Heart right ventricle (tissue), 16 donors: ENCODE data around the gene SCLT1. TPM values are rescaled to one million over a fixed set of nuclear protein-coding genes. Genes with fewer than 3 reads are reported as not detected.

Experiments used
- ATAC-seq, 8 donors: fragments of 200-7000 bp; cut with Tn5 transposase; one replicate each; pipeline ENCODE4 v1.9.1; 2020; ENCODE audit warnings: mild to moderate bottlenecking in 8 of 8, moderate library complexity in 8 of 8, moderate number of reproducible peaks in 1 of 8
- DNase-seq, 2 donors: peaks; one replicate each; pipeline ENCODE4 v3.0.0-alpha.2; 2020
- H3K27ac ChIP-seq, 10 donors: fragments of 200-600 bp; sonication (generic) in 2 of 10; one replicate each; pipeline versions ENCODE4 v1.5.0 to v1.8.0; 2020 to 2022; ENCODE audit warnings: mild to moderate bottlenecking in 3 of 10
- H3K27me3 ChIP-seq, 7 donors: fragments of 200-600 bp; one replicate each; pipeline ENCODE4 v1.8.0; 2021 to 2022; ENCODE audit warnings: mild to moderate bottlenecking in 2 of 7
- H3K36me3 ChIP-seq, 9 donors: fragments of 200-600 bp; sonication (generic) in 1 of 9; one replicate each; pipeline versions ENCODE4 v1.5.0 to v1.8.0; 2020 to 2022; ENCODE audit warnings: mild to moderate bottlenecking in 2 of 9
- H3K4me1 ChIP-seq, 9 donors: fragments of 200-600 bp; sonication (generic) in 1 of 9; one replicate each; pipeline versions ENCODE4 v1.5.0 to v1.8.0; 2020 to 2022; ENCODE audit warnings: mild to moderate bottlenecking in 4 of 9
- H3K4me3 ChIP-seq, 10 donors: fragments of 200-600 bp; sonication (generic) in 2 of 10; one replicate each; pipeline versions ENCODE4 v1.5.0 to v1.8.0; 2020 to 2022; ENCODE audit warnings: mild to moderate bottlenecking in 7 of 10, moderate library complexity in 2 of 10
- H3K9me3 ChIP-seq, 11 donors: fragments of 200-600 bp in 10 of 11; sonication (generic) in 2 of 11; one replicate each; pipeline versions ENCODE4 v1.5.0 to v1.8.0; 2013 to 2022; ENCODE audit warnings: mild to moderate bottlenecking in 2 of 11, control low read depth in 1 of 11, moderate library complexity in 1 of 11
- WGBS, 2 donors: extraction: QIAGEN DNeasy Blood & Tissue Kit; methylation state at CpG; one replicate each; pipeline ENCODE4 v1.1.7; 2013; ENCODE audit warnings: inconsistent platforms in 1 of 2; 5-methylcytosine and 5-hydroxymethylcytosine counted together
- intact Hi-C, 10 donors: fragments of 100-400 bp; cut with DNase I; formaldehyde crosslinking; loops; one replicate each; pipeline versions ENCODE4 v1.11.1 to v1.14.2; 2022
- polyA plus RNA-seq, 2 donors: library from polyadenylated mRNA; stranded (reverse); fragments of 200-250 nt; gene quantifications; one replicate each; pipeline ENCODE4 v1.2.3, GENCODE V29; 2013
- total RNA-seq, 10 donors: library from RNA; stranded (reverse); fragmentation: NEBNext Ultra II Directional in 3 of 10; extraction: Animal tissue kit (Norgen Biotek cat#: 25700) in 3 of 10; gene quantifications; one replicate each; pipeline versions ENCODE4 v1.2.1 to v1.2.4, GENCODE V29; 2021 to 2023
- TF ChIP-seq, protein P1 (sequence below), 9 donors: fragments of 200-600 bp; sonication (generic) in 2 of 9; IDR thresholded peaks; one replicate each; pipeline versions ENCODE4 v1.5.0 to v1.8.0; 2021 to 2022; ENCODE audit warnings: antibody characterized with exemption in 9 of 9, mild to moderate bottlenecking in 5 of 9, moderate library complexity in 1 of 9
- donor health status: Arrhythmogenic right ventricular cardiomyopathy.
- donor health status: ischemic (EF 13 %, LVEDD 7.1; RV severe dilation, severe dysfunction).
- donor health status: healthy with polysubstance abuse.
- donor health status: DM: no; HTN: yes; CAD: no.
- donor health status: DM: no; HTN: no; CAD: no.
- donor health status: ischemic (EF 25% LVEDD 6.9; RV normal size, moderate dysfunction).
- donor health status: ischemic (EF 25% LVEDD 5.7; RV mildly dilated, moderate dysfunction).
- donor health status: healthy.
- donor health status: DM: yes; HTN: yes; CAD: no.
- donor health status: Ischemic cardiomyopathy.
- donor health status: ischemic (EF 35%, LVEDD 5.7; RV mildly dilated, moderate dysfunction).
- donor health status: nonischemic (EF 11% LVEDD 7.7; RV severe dilation, severe dysfunction).
- donor health status: DM: yes; HTN: yes; CAD: no.
- donor health status: PGD.
- donor health status: ischemic (EF 29% LVEDD 5.4; RV normal size, mild dysfunction).
- donor health status: nonischemic (EF 23%, LVEDD 6.1; RV moderate dilation, normal function).

Gene SCLT1
- total and polyA plus RNA-seq, 12 donors = 3.0 to 12.4 (median 9.9) TPM

DNA sequence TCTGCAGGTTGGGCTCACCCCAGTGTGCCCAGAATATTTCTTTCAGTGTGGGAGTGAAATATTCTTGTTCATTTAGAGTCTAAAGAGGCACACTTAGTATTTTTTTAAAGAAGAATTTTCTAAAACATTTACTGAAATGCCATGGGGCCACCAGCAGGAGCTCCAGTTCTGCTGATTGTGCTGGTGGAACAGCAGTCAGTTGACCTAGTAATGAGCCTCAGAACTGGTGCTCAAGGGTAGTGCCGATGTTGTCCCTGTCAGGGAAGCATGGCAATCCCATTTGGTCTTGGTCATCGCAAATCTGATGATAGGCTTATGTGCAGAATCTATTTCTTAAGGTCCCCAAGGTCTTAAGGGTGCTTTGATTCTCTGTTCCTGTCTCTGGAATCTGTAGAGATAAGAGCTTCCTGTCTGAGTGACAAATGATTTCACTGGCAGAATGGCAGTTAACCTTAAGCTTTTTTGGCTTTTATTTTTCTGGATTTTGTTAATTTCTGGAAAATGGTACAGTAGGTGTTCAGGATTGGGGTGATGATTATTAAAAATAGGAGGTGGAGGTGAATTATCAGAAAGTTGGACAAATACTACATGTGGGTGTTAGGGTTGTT lies 252.5 kb downstream of the SCLT1 start:
- Histone ChIP-seq H3K27me3 (no peaks in the 10 kb centered on the region), H3K4me1 (peaks cover 10 to 95% (median 71%) of the 10 kb centered on the region in 9 donors), H3K27ac (peak overlapping the region in 2 of 10 donors; percentile 20 to 21), H3K36me3 (peaks cover 0 to 45% (median 3%) of the 10 kb centered on the region in 9 donors), H3K4me3 (no peak overlapping the region), H3K9me3 (no peaks in the 10 kb centered on the region)
- TF ChIP-seq, protein P1, sequence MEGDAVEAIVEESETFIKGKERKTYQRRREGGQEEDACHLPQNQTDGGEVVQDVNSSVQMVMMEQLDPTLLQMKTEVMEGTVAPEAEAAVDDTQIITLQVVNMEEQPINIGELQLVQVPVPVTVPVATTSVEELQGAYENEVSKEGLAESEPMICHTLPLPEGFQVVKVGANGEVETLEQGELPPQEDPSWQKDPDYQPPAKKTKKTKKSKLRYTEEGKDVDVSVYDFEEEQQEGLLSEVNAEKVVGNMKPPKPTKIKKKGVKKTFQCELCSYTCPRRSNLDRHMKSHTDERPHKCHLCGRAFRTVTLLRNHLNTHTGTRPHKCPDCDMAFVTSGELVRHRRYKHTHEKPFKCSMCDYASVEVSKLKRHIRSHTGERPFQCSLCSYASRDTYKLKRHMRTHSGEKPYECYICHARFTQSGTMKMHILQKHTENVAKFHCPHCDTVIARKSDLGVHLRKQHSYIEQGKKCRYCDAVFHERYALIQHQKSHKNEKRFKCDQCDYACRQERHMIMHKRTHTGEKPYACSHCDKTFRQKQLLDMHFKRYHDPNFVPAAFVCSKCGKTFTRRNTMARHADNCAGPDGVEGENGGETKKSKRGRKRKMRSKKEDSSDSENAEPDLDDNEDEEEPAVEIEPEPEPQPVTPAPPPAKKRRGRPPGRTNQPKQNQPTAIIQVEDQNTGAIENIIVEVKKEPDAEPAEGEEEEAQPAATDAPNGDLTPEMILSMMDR (IDR thresholded peaks at IDR 0.05) = no peak
- intact Hi-C loops = no loop called here
- DNase-seq = no peak
- no peak for ATAC-seq
- 44 to 50% methylated on average over 2 of the region's 2 CpGs for WGBS, 2 donors

DNA sequence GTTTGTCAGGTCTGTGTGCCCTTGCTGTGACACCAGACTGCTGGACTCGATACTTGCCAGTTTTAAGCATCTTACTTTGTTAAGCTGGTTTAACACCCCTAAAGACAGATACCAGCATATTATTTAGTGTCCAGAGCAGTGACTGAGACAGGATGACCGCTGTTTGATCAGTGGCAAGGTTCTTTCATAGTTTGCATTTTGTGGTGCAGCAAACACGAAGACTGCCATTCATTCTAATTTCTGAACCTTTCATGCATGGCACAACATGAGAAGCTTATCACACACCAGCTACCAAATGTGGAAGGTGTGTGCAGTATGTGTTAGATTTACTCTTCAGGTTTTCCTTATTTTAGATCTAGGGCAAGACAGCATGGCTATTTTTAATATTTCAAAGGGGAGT lies 255.7 kb downstream of the SCLT1 start:
- peaks cover 6 to 82% (median 52%) of the 10 kb centered on the region in 9 donors for H3K4me1 ChIP-seq
- intact Hi-C loops = loop anchor here in 1 of 10 donors (10.0 kb wide), 1 partner anchor 553 kb away; the partner anchor contains the start of gene PGRMC2
- H3K27me3 ChIP-seq = no peaks in the 10 kb centered on the region
- no peak overlapping the region for H3K4me3 ChIP-seq
- H3K36me3 ChIP-seq = peaks cover 0 to 42% (median 0%) of the 10 kb centered on the region in 9 donors
- no peaks in the 10 kb centered on the region for H3K9me3 ChIP-seq
- no peak for DNase-seq
- ATAC-seq = no peak
- TF ChIP-seq, protein P1 (IDR thresholded peaks at IDR 0.05) = no peak
- 66 to 83% methylated on average over 3 of the region's 3 CpGs for WGBS, 2 donors
- peak overlapping the region in 5 of 10 donors; percentile 24 to 73 (median 34) for H3K27ac ChIP-seq

DNA sequence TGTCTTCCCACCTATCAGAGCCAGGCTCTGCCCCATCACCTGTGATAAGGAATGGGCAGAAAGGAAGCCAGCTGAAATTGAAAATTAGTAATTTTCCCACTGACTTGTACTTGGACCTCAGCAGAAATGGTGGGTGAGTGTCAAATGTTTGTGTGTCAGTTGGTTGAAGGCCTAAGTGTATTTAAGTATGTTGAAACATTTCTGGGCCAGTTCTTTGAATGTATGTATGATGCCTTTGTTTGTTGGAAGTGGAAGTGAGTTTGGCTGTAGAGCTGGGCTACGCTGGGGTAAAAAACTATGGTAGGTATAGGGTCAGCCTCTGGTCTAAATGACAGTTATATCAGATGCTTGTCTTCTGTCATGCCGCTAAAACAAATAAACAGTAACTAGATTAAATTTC lies 256.1 kb downstream of the SCLT1 start:
- TF ChIP-seq, protein P1 (IDR thresholded peaks at IDR 0.05) = no peak

DNA sequence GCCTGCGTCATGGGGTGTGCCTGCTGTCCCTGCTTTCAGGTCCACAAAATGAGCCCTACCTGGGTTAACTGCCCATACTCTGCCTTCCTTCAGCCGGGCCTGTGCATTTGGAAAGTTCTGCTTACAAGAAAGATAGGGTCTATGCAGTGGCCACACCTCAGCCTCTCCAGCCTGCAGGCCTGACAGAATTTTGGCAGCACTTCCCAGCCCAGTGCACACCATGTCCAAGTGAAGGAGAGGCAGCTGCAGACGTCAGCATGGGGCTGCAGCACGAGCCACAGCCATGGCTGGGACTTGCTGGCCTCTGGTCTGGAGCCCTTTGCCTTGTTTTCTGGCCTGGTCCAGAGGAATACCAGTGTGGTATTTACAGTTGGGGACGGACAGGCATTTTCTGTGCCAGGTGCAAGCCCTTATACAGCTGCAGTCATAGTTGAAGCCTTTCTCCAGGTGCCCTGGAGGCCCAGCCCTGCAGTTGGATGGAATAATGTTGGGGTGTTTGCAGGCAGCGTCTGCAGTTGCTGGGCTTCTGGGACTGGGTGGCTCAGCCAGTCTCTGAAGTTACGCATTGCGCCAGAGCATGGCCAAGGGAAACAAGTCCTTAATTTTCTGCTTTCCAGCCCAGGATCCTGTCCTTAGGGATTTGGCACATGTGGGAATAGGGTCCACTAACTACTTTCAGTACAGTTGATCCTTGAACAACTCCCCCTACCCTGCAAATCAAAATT lies 257.7 kb downstream of the SCLT1 start:
- intact Hi-C loops = loop anchor here in 1 of 10 donors (2.0 to 10.0 kb wide), 2 partner anchors 23 to 551 kb away; partner anchors contain the start of gene PGRMC2
- DNase-seq = peak; percentile 80 to 82

More for the DNA sequence above, 256.1 kb downstream of the SCLT1 start:
- Histone ChIP-seq H3K36me3 (peaks cover 0 to 45% (median 0%) of the 10 kb centered on the region in 9 donors), H3K4me3 (no peak overlapping the region), H3K27me3 (no peaks in the 10 kb centered on the region), H3K9me3 (no peaks in the 10 kb centered on the region), H3K27ac (peak overlapping the region in 7 of 10 donors; percentile 0 to 77 (median 34)), H3K4me1 (peaks cover 3 to 85% (median 52%) of the 10 kb centered on the region in 9 donors)
- intact Hi-C loops = loop anchor here in 1 of 10 donors (10.0 kb wide), 1 partner anchor 552 kb away; the partner anchor contains the start of gene PGRMC2
- WGBS, 2 donors = 90 to 95% methylated on average over 2 of the region's 2 CpGs
- DNase-seq (no peak), ATAC-seq (no peak)

More for the DNA sequence above, 257.7 kb downstream of the SCLT1 start:
- Histone ChIP-seq H3K27me3 (no peaks in the 10 kb centered on the region), H3K36me3 (peaks cover 0 to 52% (median 0%) of the 10 kb centered on the region in 9 donors), H3K4me3 (no peak overlapping the region), H3K9me3 (no peaks in the 10 kb centered on the region), H3K4me1 (peaks cover 13 to 86% (median 58%) of the 10 kb centered on the region in 9 donors), H3K27ac (peak overlapping the region; percentile 10 to 83 (median 68))
- ATAC-seq = peak; percentile 95 to 98 (median 96)
- WGBS, 2 donors = 39 to 44% methylated on average over 8 of the region's 8 CpGs
- TF ChIP-seq, protein P1 (IDR thresholded peaks at IDR 0.05) = no peak
